HG02884 (cell line): ENCODE measurements around the gene FOXD4L6.
"Not testable (repeated sequence)": the region's sequence is repeated elsewhere in the genome, so short reads cannot be mapped to it uniquely, and the experiment has no call there.

ENCODE experiments used
- ATAC-seq: cut with Tn5 transposase; IDR thresholded peaks from one replicate; pipeline ENCODE4 v1.9.1; 2021; ENCODE audit warnings: mild to moderate bottlenecking, moderate library complexity; ENCODE audit not compliant: unreplicated experiment

FOXD4L6 gene

DNA sequence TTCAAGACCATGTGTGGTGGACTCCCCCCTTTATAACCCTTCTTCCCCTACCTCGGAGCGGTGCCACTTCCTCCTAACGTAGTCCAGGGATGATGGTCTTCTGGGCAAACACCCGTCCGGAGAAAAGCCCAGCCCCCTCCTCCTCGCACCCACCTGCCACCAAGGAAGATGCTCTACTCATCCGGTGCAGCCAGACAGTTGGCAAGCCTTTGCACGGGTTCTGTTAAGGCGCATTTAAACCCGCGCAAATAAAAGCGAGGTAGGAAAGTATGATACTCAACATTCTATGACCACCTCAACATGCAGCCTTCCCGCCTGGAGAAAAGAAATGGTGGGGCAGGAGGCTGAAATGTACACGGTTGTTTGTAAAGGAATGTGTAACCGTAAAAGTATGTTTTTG, at the start of gene FOXD4L6:
FOXD4L6 (minus strand) TSS at position 101 of the 400 bp plus-strand sequence. CDS start 298 bp downstream, outside the sequence.
- not testable (repeated sequence) for ATAC-seq

DNA sequence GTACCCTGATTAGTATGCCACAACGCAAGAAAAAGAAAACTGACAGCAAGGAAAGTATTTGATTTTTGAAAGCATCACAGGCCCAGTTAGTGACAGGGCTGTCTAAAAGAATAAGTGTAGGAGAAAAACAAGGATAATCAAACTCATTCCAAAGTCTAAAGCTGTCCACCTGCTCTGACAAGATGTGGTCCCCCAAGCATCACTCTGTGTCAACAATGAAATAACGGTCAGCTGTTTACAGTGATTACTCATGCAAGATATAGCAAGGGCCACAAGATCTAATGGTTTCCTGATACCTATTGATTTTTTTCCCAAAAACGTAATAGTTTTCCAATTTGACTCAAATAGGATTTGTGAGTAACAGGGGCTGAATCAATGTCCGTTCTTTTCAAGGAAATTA, 46.5 kb upstream of the FOXD4L6 start:
- ATAC-seq: not testable (repeated sequence)

- ATAC-seq: not testable (repeated sequence)
These were observed 21.6 kb upstream of the FOXD4L6 start for GRCh38 chr9:41150116-41150515.

DNA sequence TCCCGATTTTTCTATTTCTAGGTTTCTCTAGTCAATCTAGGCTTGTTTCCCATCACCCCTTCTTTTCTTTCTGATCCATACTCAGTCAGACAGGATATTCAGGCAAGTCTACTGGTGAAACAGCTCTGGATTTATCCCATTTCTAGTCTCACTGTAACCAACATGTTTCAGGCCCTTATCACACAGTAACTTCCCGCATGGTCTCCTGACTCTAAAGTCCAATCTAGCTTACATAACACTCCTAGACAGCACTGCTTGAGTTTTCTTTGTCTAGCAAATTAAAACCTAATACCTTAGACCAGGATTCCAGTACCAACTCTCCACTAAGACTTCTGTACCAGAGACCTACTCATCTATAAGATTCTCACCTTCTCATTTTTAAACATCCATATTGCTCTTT, 13.4 kb upstream of the FOXD4L6 start:
- not testable (repeated sequence) for ATAC-seq

DNA sequence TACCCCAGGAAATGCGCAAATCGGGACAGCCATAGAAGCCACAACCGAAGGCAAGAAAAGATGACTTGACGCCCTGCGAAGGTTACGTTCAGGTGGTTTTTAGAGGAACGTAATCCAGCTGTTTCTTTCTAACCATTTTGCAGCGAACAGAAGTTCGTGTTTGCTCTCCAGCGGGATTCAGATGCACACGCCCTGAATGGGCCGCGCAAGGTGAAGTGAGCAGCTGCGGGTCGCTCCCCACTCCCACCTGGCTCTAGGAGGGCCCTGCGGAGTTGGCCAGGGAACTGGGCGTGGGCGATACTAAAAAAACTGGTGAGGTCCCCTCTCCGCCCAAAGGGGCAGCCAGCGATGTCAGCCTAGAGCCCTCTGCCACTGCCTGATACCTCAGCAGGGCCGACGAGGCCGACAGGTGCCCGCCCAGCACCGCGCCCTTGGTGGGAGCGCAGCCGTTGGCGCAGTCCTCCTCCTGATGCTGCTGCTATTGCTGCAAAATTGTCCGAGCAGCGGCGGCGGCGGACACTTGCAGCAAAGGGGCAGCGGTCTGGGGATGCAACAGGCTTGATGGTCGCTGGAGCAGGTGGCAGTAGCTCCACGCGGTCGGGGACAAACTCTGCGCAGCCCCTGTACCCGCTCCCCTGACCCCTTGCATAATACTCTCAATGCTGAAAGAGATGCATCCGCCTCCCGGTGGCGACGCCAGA, 1.6 kb downstream of the FOXD4L6 start:
- not testable (repeated sequence) for ATAC-seq

DNA sequence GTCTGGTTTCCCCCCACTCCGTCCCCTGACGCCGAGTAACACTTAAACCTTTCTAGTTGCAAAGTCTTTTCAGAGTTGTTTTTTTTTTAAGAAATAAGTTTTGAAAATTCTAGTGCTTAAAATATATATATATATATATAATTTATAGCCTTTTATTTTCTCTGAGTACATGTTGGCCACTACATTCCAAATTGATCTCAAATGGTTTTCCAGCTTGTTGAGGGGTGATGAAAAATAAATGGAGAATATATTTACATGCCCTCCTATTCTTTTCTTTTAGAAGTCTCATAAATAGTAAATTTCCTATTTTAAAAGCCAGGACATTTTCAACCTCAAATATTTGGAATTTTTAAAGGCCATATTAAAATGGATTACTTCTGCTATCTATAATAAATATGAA, 2.5 kb downstream of the FOXD4L6 start:
- not testable (repeated sequence) for ATAC-seq

DNA sequence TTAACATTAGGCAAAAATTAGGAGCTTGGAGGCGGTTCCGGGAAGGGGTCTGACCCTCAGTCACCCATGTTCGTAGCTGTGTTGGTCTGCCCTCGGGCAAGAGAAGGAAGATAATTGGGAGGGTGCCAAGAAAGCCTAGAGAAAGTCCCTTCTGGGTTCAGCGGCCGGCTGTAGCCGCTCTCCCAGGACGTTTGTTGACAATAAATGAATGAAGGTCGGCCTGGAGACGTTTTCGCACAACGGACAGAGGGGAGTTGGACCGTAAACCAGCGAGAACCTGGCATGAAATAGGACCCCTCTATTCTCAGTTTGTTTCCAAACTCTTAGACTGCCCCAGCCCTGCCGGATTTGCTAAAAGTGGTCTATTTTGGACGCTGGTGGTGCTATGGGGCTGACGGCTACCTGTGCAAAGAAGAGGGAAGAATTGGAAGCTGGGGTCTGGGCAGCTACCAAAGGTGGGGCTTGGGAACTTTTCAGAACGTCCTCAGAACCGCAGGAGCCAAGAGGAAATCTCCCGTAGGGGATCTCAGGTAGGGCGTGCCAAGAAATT, 3.3 kb downstream of the FOXD4L6 start:
- not testable (repeated sequence) for ATAC-seq

- ATAC-seq: not testable (repeated sequence)
These were observed 4.0 kb downstream of the FOXD4L6 start for GRCh38 chr9:41124250-41125108.

DNA sequence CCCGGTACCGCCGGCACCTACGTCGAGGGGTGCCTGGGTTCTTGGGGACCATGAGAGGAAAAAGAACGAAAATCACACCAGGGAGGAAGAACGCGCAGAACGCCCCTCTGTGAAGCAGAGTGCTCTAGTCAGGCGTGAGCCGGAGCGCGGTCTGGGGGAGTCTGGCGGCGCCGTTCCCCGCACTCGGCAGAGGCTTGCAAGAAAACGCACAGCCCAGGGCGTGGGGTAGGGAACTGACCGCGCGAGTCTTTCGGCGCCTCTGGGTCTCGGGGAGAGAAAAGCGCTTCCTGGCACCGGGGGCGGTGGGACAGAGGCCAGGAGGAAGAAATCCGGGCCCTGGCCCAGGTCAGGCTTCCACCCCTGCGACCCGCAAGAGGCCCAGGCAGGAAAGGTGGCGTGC, 4.7 kb downstream of the FOXD4L6 start:
- not testable (repeated sequence) for ATAC-seq

DNA sequence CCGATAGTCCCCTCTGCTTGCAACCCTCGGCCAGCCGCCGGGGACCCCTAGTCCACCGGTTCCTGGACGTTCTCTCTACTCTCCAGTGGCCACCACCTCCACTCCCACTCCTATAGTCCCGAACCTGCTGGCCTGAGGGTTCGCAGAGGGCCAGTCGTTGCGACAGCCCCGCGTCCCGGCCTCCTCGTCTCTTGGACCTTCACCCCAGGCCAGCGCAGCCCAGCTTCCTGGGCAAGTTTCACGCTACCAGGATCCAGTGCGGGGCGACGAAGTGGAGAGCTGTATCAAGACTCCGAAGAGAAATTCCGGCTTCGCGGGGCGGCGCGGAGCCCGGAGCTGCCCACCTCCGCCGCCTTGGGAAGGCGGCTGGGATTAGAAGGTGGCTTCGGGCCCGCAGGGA, 5.1 kb downstream of the FOXD4L6 start:
- not testable (repeated sequence) for ATAC-seq

DNA sequence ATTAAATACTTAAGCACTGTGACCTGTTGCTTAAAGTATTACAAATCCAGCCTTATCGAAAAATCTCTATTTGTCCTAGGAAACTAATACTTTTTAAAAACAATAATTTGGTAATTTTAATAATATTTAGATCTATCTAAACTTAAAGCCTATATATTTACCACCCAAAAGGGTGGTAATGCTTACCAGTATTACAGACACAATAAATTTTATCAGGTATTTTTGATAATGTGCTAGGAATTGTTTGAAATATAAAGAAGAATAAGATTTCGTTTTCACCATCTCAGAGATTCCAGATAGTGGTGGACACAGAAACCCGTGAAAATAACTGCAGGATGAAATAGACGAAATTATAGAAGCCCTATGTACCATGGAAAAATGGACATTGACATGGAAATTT, 7.8 kb downstream of the FOXD4L6 start:
- not testable (repeated sequence) for ATAC-seq

DNA sequence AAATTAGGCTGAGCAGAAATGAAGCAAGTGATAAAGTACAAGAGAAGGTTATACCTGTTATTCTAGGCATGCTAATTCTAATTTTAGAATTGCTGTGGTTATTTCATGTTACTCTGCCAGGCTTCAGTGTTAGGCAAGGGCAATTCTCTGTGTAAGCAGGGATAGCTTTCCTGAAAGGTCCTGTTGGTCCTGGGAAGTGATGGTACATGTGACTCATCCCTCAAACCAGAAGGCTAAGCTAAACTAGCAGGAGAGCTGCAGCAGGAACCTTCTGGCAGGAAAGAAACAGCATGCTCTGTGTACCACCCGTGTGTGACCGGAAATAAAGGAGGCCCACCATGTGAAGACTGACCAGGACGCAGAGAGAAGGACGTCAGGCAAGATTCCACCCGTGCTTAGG, 8.8 kb downstream of the FOXD4L6 start:
- not testable (repeated sequence) for ATAC-seq

DNA sequence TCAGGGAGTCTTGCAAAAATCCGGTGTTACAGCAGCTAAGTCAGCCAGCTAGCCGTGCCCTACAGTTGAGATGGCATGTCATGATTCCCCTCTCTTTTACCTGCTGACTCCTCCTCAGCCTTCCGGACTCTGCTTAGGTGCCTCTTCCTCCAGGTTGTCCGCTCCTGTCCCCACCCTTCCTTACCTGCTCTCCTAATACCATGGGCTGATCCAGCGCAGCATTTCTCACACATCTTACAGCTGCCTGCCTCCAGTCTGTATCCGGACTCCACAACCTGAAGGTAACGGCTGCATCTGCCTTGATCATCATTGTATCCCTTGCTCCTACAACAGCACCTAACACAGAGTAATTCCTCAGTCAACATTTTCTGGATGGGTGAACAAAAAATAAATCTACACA, 9.2 kb downstream of the FOXD4L6 start:
- not testable (repeated sequence) for ATAC-seq

GRCh38 chr9:41113348-41113747, 15.1 kb downstream of the FOXD4L6 start:
- ATAC-seq: not testable (repeated sequence)

DNA sequence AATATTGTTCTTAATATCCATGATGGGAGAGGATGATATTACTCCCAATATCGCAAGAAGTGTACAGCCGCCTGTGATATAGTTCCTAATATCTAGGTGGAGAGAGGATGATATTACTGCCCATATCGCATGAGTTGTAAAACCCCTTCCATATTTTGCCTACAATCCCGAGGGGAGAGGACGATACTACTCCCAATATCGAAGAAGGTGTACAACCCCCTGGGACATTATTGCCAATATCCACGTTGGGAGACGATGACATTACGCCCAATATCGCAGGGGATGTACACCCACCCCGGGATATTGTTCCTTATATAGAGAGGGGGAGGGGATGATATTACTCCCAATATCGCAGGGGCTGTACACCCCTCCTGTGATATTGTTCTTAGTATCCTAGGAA, 17.1 kb downstream of the FOXD4L6 start:
- ATAC-seq: not testable (repeated sequence)

DNA sequence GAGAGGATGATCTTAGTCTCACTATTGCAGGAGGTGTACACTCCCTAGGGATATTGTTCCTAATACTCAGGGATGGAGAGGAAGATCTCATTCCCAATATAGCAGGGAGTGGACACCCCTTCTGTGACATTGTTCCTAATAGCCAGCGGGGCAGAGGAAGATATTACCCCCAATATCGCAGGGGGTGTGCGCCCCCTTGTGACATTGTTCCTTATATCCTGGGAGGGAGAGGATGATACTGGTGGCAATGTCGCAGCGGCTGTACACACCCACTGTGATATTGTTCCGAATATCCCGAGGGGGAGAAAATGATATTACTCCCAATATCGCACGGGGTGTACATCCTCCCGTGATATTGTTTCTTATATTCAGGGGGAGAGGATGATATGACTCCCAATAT, 17.6 kb downstream of the FOXD4L6 start:
- ATAC-seq: not testable (repeated sequence)

GRCh38 chr9:41109253-41109652, 19.2 kb downstream of the FOXD4L6 start:
- ATAC-seq: not testable (repeated sequence)

GRCh38 chr9:41108816-41109215, 19.7 kb downstream of the FOXD4L6 start:
- ATAC-seq: not testable (repeated sequence)

DNA sequence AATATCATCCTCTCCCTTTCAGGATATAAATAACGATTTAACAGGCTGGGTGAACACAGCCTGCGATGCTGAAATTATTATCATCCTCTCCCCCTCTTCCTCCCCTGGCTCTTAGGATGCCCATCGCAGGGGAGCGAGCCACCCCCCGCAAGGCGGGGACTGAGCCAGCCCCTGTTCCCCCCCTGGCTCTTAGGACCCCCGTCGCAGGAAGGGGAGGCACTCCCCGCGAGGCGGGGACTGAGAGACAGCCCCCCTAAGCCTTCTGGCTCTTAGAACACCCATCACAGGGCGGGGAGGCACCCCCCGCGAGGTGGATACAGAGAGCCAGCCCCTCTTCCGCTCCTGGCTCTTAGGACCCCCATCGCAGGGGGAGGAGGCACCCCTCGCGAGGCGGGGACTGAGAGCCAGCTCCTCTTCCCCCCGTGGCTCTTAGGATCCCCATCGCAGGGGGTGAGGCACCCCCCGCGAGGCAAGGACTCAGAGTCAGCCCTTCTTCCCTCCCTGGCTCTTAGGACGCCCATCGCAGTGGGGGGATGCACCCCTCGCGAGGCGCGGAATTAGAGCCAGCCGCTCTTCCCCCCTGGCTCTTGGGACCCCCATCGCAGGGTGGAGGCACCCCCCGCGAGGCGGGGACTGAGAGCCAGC, 21.9 kb downstream of the FOXD4L6 start:
- ATAC-seq: not testable (repeated sequence)

DNA sequence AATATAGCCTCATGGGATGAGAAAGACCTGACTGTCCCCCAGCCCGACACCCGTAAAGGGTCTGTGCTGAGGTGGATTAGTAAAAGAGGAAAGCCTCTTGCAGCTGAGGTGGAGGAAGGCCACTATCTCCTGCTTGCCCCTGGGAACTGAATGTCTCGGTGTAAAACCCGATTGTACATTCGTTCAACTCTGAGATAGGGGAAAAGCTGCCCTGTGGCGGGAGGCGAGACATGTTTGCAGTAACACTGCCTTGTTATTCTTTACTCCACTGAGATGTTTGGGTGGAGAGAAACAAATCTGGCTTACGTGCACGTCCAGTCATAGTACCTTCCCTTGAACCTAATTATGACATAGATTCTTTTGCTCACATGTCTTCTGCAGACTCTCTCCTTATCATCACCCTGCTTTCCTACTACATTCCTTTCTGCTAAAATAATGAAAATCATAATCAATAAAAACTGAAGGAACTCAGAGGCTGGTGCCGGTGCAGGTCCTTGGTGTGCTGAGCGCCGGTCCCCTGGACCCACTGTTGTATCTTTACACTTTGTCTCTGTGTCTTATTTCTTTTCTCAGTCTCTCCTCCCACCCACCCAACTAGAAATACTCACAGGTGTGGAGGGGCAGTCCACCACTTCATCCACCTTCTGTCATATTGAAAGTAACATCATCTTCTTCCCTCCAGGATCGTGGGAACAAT, 22.8 kb downstream of the FOXD4L6 start:
- ATAC-seq: not testable (repeated sequence)
